ENCODE data around the gene LBH. TPM values are rescaled to one million over a fixed set of nuclear protein-coding genes. Genes with fewer than 3 reads are reported as not detected.
A peak's percentile ranks its signal among the peaks of the same experiment; 100 is the strongest.

LBH gene
- total RNA-seq, result 10 to 100 TPM in 4 of 5 donors, 1 to 10 TPM in 1; 7.1 to 39.8 (median 18.5) TPM
- polyA plus RNA-seq, result 10 to 100 TPM in 2 of 3 donors, 1 to 10 TPM in 1; 6.6 to 18.5 (median 15.4) TPM
- long read RNA-seq, donor 1, transcript LBH-201 (3 exons, 3,095 nt), result major isoform, 12 of 29 reads
- long read RNA-seq, donor 1, partial matches to known transcripts, result 17 of 29 reads
- long read RNA-seq, donor 1, other reads (novel, unspliced or antisense), result 0 of 29 reads
- long read RNA-seq, donor 2, transcript LBH-201 (3 exons, 3,095 nt), result major isoform, 25 of 27 reads
- long read RNA-seq, donor 2, partial matches to known transcripts, result 0 of 27 reads
- long read RNA-seq, donor 2, other reads (novel, unspliced or antisense), result 0 of 27 reads
- long read RNA-seq, donor 3, transcript LBH-201 (3 exons, 3,095 nt), result major isoform, 7 of 9 reads
- long read RNA-seq, donor 3, partial matches to known transcripts, result 0 of 9 reads
- long read RNA-seq, donor 3, other reads (novel, unspliced or antisense), result 0 of 9 reads
- long read RNA-seq, donor 4, partial matches to known transcripts, result 0 of 2 reads
- long read RNA-seq, donor 4, other reads (novel, unspliced or antisense), result 0 of 2 reads
- long read RNA-seq, donor 5, transcript LBH-201 (3 exons, 3,095 nt), result major isoform, 18 of 30 reads
- long read RNA-seq, donor 5, partial matches to known transcripts, result 8 of 30 reads
- long read RNA-seq, donor 5, other reads (novel, unspliced or antisense), result 0 of 30 reads
- long read RNA-seq, donor 6, result 0 reads
- long read RNA-seq, donor 7, transcript LBH-201 (3 exons, 3,095 nt), result major isoform, 14 of 15 reads
- long read RNA-seq, donor 7, partial matches to known transcripts, result 0 of 15 reads
- long read RNA-seq, donor 7, other reads (novel, unspliced or antisense), result 0 of 15 reads
- long read RNA-seq, donor 8, transcript LBH-201 (3 exons, 3,095 nt), result major isoform, 19 of 62 reads
- long read RNA-seq, donor 8, partial matches to known transcripts, result 40 of 62 reads
- long read RNA-seq, donor 8, other reads (novel, unspliced or antisense), result 0 of 62 reads
- long read RNA-seq, donor 9, transcript LBH-201 (3 exons, 3,095 nt), result major isoform, 18 of 27 reads
- long read RNA-seq, donor 9, partial matches to known transcripts, result 5 of 27 reads
- long read RNA-seq, donor 9, other reads (novel, unspliced or antisense), result 0 of 27 reads
- long read RNA-seq, donor 10, transcript LBH-201 (3 exons, 3,095 nt), result major isoform, 8 of 9 reads
- long read RNA-seq, donor 10, partial matches to known transcripts, result 0 of 9 reads
- long read RNA-seq, donor 10, other reads (novel, unspliced or antisense), result 0 of 9 reads

DNA sequence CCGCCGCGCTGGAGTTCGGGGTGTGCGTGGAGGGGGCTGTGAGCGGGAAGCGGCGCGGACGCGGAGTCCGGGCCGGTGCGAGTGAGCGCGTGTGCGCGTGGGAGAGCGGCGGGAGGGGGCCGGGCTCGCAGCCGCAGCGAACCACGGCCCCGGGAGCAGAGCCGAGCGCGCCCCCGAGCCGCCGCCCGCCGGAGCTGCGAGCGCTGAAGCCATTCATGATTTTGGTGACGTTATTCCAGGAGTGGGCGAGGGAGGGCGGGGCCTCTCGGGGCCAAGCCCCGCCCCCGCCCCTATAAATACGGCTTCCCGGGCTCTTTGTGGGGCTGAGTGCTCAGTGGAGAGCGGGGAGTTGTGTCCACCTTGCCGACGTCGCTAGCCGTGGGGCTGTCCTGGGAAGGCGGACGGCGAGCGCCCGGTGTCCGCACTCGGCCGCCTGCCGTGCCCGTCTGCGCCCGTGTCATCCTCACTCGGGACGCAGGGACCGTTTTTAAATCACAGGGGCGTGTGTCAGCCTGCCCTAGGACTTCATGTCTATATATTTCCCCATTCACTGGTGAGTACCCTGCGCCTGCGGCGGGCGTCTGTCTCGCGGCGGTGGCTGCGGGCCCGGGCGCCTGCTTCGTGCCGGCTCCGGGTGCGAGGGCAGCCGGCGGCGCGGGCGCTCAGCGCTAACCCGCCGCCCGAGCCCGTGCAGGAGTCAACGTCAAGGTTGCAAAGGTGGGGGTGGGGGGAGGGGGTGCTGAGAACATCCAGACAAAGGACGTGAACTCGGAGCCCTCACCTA, at the start of gene LBH:
LBH (plus strand) TSS at position 323 of the 784 bp plus-strand sequence; CDS start at position 528, 205 bp downstream.
- H3K27ac ChIP-seq, result peak within 1 kb of the TSS; percentile 86 to 93 (median 88)
- TF ChIP-seq POLR2AphosphoS5 (IDR thresholded peaks at IDR 0.05) (peak; percentile 86 to 99 (median 97)), POLR2A (IDR thresholded peaks at IDR 0.05) (peak in 2 of 4 donors; percentile 70 to 83)
- TF ChIP-seq, protein P1, sequence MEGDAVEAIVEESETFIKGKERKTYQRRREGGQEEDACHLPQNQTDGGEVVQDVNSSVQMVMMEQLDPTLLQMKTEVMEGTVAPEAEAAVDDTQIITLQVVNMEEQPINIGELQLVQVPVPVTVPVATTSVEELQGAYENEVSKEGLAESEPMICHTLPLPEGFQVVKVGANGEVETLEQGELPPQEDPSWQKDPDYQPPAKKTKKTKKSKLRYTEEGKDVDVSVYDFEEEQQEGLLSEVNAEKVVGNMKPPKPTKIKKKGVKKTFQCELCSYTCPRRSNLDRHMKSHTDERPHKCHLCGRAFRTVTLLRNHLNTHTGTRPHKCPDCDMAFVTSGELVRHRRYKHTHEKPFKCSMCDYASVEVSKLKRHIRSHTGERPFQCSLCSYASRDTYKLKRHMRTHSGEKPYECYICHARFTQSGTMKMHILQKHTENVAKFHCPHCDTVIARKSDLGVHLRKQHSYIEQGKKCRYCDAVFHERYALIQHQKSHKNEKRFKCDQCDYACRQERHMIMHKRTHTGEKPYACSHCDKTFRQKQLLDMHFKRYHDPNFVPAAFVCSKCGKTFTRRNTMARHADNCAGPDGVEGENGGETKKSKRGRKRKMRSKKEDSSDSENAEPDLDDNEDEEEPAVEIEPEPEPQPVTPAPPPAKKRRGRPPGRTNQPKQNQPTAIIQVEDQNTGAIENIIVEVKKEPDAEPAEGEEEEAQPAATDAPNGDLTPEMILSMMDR (IDR thresholded peaks at IDR 0.05), result no peak
- DNase-seq, result peak; percentile 79 to 97
- intact Hi-C loops (cut with DNase I; ENCODE audit: low total_unique reads), result no loop called here
- peaks cover 0 to 27% (median 0%) of the 10 kb centered on the region in 3 donors for H3K27me3 ChIP-seq
- WGBS, 5 donors, result 0 to 1% (median 0%) methylated on average over 54 to 92 of the region's 92 CpGs
- no peaks in the 10 kb centered on the region for H3K9me3 ChIP-seq
- H3K4me3 ChIP-seq, result peak within 1 kb of the TSS; percentile 70 to 75 (median 74)
- peaks cover 0 to 12% (median 4%) of the 10 kb centered on the region in 4 donors for H3K36me3 ChIP-seq
- H3K4me1 ChIP-seq, result peaks cover 25 to 52% (median 42%) of the 10 kb centered on the region in 4 donors

- Histone ChIP-seq H3K36me3 (no peaks in the 10 kb centered on the region), H3K4me1 (no peaks in the 10 kb centered on the region), H3K27me3 (no peaks in the 10 kb centered on the region), H3K9me3 (no peaks in the 10 kb centered on the region), H3K4me3 (no peak overlapping the region), H3K27ac (no peak overlapping the region)
- no peak for DNase-seq
- intact Hi-C loops (cut with DNase I; ENCODE audit: low total_unique reads), result no loop called here
- TF ChIP-seq POLR2AphosphoS5 (IDR thresholded peaks at IDR 0.05) (no peak), POLR2A (IDR thresholded peaks at IDR 0.05) (no peak), EP300 (IDR thresholded peaks at IDR 0.05) (no peak)
- TF ChIP-seq, protein P1 (IDR thresholded peaks at IDR 0.05), result no peak
- WGBS, 5 donors, result 92 to 96% (median 93%) methylated on average over 5 of the region's 5 CpGs
Measured at GRCh38 chr2:30184035-30184434, 47.3 kb upstream of the LBH start.

GRCh38 chr2:30185178-30185577, 46.2 kb upstream of the LBH start:
- no peak overlapping the region for H3K4me3 ChIP-seq
- H3K27ac ChIP-seq, result no peak overlapping the region
- no peaks in the 10 kb centered on the region for H3K4me1 ChIP-seq
- H3K27me3 ChIP-seq, result no peaks in the 10 kb centered on the region
- DNase-seq, result peak in 1 of 2 donors; percentile 15
- intact Hi-C loops (cut with DNase I; ENCODE audit: low total_unique reads), result no loop called here
- WGBS, 5 donors, result 71 to 87% (median 72%) methylated on average over 4 of the region's 4 CpGs
- H3K9me3 ChIP-seq, result no peaks in the 10 kb centered on the region
- TF ChIP-seq POLR2A (IDR thresholded peaks at IDR 0.05) (no peak), POLR2AphosphoS5 (IDR thresholded peaks at IDR 0.05) (no peak), EP300 (IDR thresholded peaks at IDR 0.05) (no peak)
- TF ChIP-seq, protein P1 (IDR thresholded peaks at IDR 0.05), result no peak
- no peaks in the 10 kb centered on the region for H3K36me3 ChIP-seq
